Measurements from ENCODE around the gene RBM41.
"Not testable (repeated sequence)": the region's sequence is repeated elsewhere in the genome, so short reads cannot be mapped to it uniquely, and the experiment has no call there.

The RBM41 gene

GRCh38 chrX:107135049-107135964, 16.7 kb upstream of the RBM41 start:
- Histone ChIP-seq H3K9me3 (ENCODE audit: control insufficient read depth, insufficient read depth, low read length) (no peaks in the 10 kb centered on the region), H3K4me1 (ENCODE audit: control insufficient read depth, insufficient read depth, low read length) (no peaks in the 10 kb centered on the region), H3K27ac (ENCODE audit: low read depth, low read length) (no peak overlapping the region), H3K36me3 (ENCODE audit: control insufficient read depth, insufficient read depth, low read length) (no peaks in the 10 kb centered on the region), H3K4me3 (ENCODE audit: low read depth, low read length) (no peak overlapping the region), H3K9ac (ENCODE audit: low read depth, low read length) (no peak overlapping the region), H3K27me3 (ENCODE audit: control insufficient read depth, insufficient read depth, low read length) (no peaks in the 10 kb centered on the region; the same call in 1 of the 2 replicates)

GRCh38 chrX:107123750-107124149, 5.1 kb upstream of the RBM41 start:
- H3K4me3 ChIP-seq (ENCODE audit: low read depth, low read length): no peak overlapping the region
- H3K27me3 ChIP-seq (ENCODE audit: control insufficient read depth, insufficient read depth, low read length): no peaks in the 10 kb centered on the region
- H3K36me3 ChIP-seq (ENCODE audit: control insufficient read depth, insufficient read depth, low read length): no peaks in the 10 kb centered on the region
- no peaks in the 10 kb centered on the region for H3K4me1 ChIP-seq (ENCODE audit: control insufficient read depth, insufficient read depth, low read length)
- H3K9me3 ChIP-seq (ENCODE audit: control insufficient read depth, insufficient read depth, low read length): no peaks in the 10 kb centered on the region
- no peak overlapping the region for H3K27ac ChIP-seq (ENCODE audit: low read depth, low read length)
- no peak overlapping the region for H3K9ac ChIP-seq (ENCODE audit: low read depth, low read length)

- Histone ChIP-seq H3K4me1 (ENCODE audit: control insufficient read depth, insufficient read depth, low read length) (peaks cover 7% of the 10 kb centered on the region), H3K27ac (ENCODE audit: low read depth, low read length) (no peak overlapping the region), H3K9ac (ENCODE audit: low read depth, low read length) (no peak overlapping the region), H3K27me3 (ENCODE audit: control insufficient read depth, insufficient read depth, low read length) (no peaks in the 10 kb centered on the region), H3K4me3 (ENCODE audit: low read depth, low read length) (no peak overlapping the region), H3K9me3 (ENCODE audit: control insufficient read depth, insufficient read depth, low read length) (no peaks in the 10 kb centered on the region), H3K36me3 (ENCODE audit: control insufficient read depth, insufficient read depth, low read length) (peaks cover 27% of the 10 kb centered on the region)
Measured at GRCh38 chrX:107119283-107119682, 661 bp upstream of the RBM41 start.

- Histone ChIP-seq H3K27me3 (ENCODE audit: control insufficient read depth, insufficient read depth, low read length) (no peaks in the 10 kb centered on the region), H3K27ac (ENCODE audit: low read depth, low read length) (peak overlapping the region; percentile 79), H3K4me3 (ENCODE audit: low read depth, low read length) (peak overlapping the region; percentile 88)
Measured at GRCh38 chrX:107117993-107118321, 665 bp downstream of the RBM41 start.

DNA sequence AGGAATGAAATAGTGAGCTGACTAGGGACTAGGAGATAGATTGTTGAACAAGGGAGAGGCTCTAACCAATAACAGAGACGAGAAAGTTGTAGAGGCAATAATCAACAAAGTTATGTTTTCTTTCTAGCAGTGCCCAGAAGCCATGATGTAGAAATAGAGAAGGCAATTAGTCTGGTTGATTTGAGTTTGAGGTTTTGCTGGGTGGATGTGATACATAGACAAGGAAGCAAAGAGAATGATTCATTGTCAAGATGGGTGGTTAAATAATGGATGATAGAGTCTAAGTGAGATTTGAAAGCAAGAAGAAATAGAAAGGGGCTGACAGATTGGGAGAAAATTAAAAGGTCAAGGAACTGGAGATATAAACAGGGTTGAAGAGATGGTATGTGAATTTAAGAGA, 11.2 kb downstream of the RBM41 start:
- no peaks in the 10 kb centered on the region for H3K9me3 ChIP-seq (ENCODE audit: control insufficient read depth, insufficient read depth, low read length)
- no peak overlapping the region for H3K27ac ChIP-seq (ENCODE audit: low read depth, low read length)
- H3K4me1 ChIP-seq (ENCODE audit: control insufficient read depth, insufficient read depth, low read length): peaks cover 12% of the 10 kb centered on the region
- H3K9ac ChIP-seq (ENCODE audit: low read depth, low read length): no peak overlapping the region
- H3K36me3 ChIP-seq (ENCODE audit: control insufficient read depth, insufficient read depth, low read length): peaks cover 49% of the 10 kb centered on the region
- H3K4me3 ChIP-seq (ENCODE audit: low read depth, low read length): no peak overlapping the region
- no peaks in the 10 kb centered on the region for H3K27me3 ChIP-seq (ENCODE audit: control insufficient read depth, insufficient read depth, low read length)

More at GRCh38 chrX:107117993-107118321, 665 bp downstream of the RBM41 start:
- Histone ChIP-seq H3K9ac (ENCODE audit: low read depth, low read length) (peak overlapping the region; percentile 88), H3K36me3 (ENCODE audit: control insufficient read depth, insufficient read depth, low read length) (peaks cover 40% of the 10 kb centered on the region), H3K4me1 (ENCODE audit: control insufficient read depth, insufficient read depth, low read length) (peaks cover 7% of the 10 kb centered on the region), H3K9me3 (ENCODE audit: control insufficient read depth, insufficient read depth, low read length) (no peaks in the 10 kb centered on the region)

- H3K27ac ChIP-seq (ENCODE audit: low read depth, low read length): no peak overlapping the region
- H3K9ac ChIP-seq (ENCODE audit: low read depth, low read length): no peak overlapping the region
- H3K36me3 ChIP-seq (ENCODE audit: control insufficient read depth, insufficient read depth, low read length): peaks cover 41% of the 10 kb centered on the region
- no peaks in the 10 kb centered on the region for H3K4me1 ChIP-seq (ENCODE audit: control insufficient read depth, insufficient read depth, low read length)
- H3K27me3 ChIP-seq (ENCODE audit: control insufficient read depth, insufficient read depth, low read length): no peaks in the 10 kb centered on the region
- no peak overlapping the region for H3K4me3 ChIP-seq (ENCODE audit: low read depth, low read length)
- no peaks in the 10 kb centered on the region for H3K9me3 ChIP-seq (ENCODE audit: control insufficient read depth, insufficient read depth, low read length)
Measured at GRCh38 chrX:107102980-107103379, 15.6 kb downstream of the RBM41 start.

- H3K27me3 ChIP-seq (ENCODE audit: control insufficient read depth, insufficient read depth, low read length): no peaks in the 10 kb centered on the region
- H3K4me1 ChIP-seq (ENCODE audit: control insufficient read depth, insufficient read depth, low read length): no peaks in the 10 kb centered on the region
- H3K27ac ChIP-seq (ENCODE audit: low read depth, low read length): no peak overlapping the region
- no peak overlapping the region for H3K4me3 ChIP-seq (ENCODE audit: low read depth, low read length)
- no peak overlapping the region for H3K9ac ChIP-seq (ENCODE audit: low read depth, low read length)
- no peaks in the 10 kb centered on the region for H3K36me3 ChIP-seq (ENCODE audit: control insufficient read depth, insufficient read depth, low read length)
- no peaks in the 10 kb centered on the region for H3K9me3 ChIP-seq (ENCODE audit: control insufficient read depth, insufficient read depth, low read length)
Measured at GRCh38 chrX:107076158-107076557, 42.5 kb downstream of the RBM41 start.

- not testable (repeated sequence) for H3K27me3 ChIP-seq (ENCODE audit: control insufficient read depth, insufficient read depth, low read length); H3K9me3 ChIP-seq (ENCODE audit: control insufficient read depth, insufficient read depth, low read length); H3K9ac ChIP-seq (ENCODE audit: low read depth, low read length); H3K4me3 ChIP-seq (ENCODE audit: low read depth, low read length); H3K4me1 ChIP-seq (ENCODE audit: control insufficient read depth, insufficient read depth, low read length); H3K36me3 ChIP-seq (ENCODE audit: control insufficient read depth, insufficient read depth, low read length); H3K27ac ChIP-seq (ENCODE audit: low read depth, low read length)
Measured at GRCh38 chrX:107057731-107058130, 60.9 kb downstream of the RBM41 start.

DNA sequence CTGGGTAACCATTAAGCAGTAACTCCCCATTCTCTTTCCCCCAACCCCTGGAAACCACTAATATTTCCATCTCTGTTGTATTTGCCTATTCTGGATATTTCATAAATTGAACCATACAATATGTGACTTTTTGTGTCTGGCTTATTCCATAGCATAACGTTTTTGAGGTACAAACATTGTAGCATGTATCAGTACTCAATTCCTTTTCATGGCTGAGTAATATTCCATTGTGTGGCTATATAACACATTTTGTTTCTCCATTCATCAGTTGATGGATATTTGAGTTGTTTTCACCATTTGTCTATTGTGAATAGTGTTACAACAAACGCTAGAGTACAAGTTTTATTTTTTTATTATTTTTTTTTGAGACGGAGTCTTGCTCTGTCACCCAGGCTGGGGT, 63.6 kb downstream of the RBM41 start:
- H3K4me1 ChIP-seq (ENCODE audit: control insufficient read depth, insufficient read depth, low read length): no peaks in the 10 kb centered on the region
- no peaks in the 10 kb centered on the region; the same call in 1 of the 2 replicates for H3K27me3 ChIP-seq (ENCODE audit: control insufficient read depth, insufficient read depth, low read length)
- no peaks in the 10 kb centered on the region for H3K9me3 ChIP-seq (ENCODE audit: control insufficient read depth, insufficient read depth, low read length)
- H3K27ac ChIP-seq (ENCODE audit: low read depth, low read length): no peak overlapping the region
- H3K4me3 ChIP-seq (ENCODE audit: low read depth, low read length): no peak overlapping the region
- H3K9ac ChIP-seq (ENCODE audit: low read depth, low read length): no peak overlapping the region
- no peaks in the 10 kb centered on the region for H3K36me3 ChIP-seq (ENCODE audit: control insufficient read depth, insufficient read depth, low read length)

GRCh38 chrX:107050195-107050709, 68.4 kb downstream of the RBM41 start:
- Histone ChIP-seq H3K9me3 (ENCODE audit: control insufficient read depth, insufficient read depth, low read length) (no peaks in the 10 kb centered on the region), H3K27me3 (ENCODE audit: control insufficient read depth, insufficient read depth, low read length) (no peaks in the 10 kb centered on the region; the same call in 1 of the 2 replicates), H3K9ac (ENCODE audit: low read depth, low read length) (no peak overlapping the region), H3K27ac (ENCODE audit: low read depth, low read length) (no peak overlapping the region), H3K4me3 (ENCODE audit: low read depth, low read length) (no peak overlapping the region), H3K4me1 (ENCODE audit: control insufficient read depth, insufficient read depth, low read length) (no peaks in the 10 kb centered on the region), H3K36me3 (ENCODE audit: control insufficient read depth, insufficient read depth, low read length) (no peaks in the 10 kb centered on the region)

GRCh38 chrX:107047622-107048021, 71.0 kb downstream of the RBM41 start:
- Histone ChIP-seq H3K27me3 (ENCODE audit: control insufficient read depth, insufficient read depth, low read length) (no peaks in the 10 kb centered on the region; the same call in 1 of the 2 replicates), H3K27ac (ENCODE audit: low read depth, low read length) (no peak overlapping the region), H3K4me3 (ENCODE audit: low read depth, low read length) (no peak overlapping the region)

More at GRCh38 chrX:107047622-107048021, 71.0 kb downstream of the RBM41 start:
- no peaks in the 10 kb centered on the region for H3K4me1 ChIP-seq (ENCODE audit: control insufficient read depth, insufficient read depth, low read length)
- H3K9me3 ChIP-seq (ENCODE audit: control insufficient read depth, insufficient read depth, low read length): no peaks in the 10 kb centered on the region
- H3K36me3 ChIP-seq (ENCODE audit: control insufficient read depth, insufficient read depth, low read length): no peaks in the 10 kb centered on the region
- no peak overlapping the region for H3K9ac ChIP-seq (ENCODE audit: low read depth, low read length)
